ENCODE measurements around the gene ISCU. TPM values are rescaled to one million over a fixed set of nuclear protein-coding genes. Genes with fewer than 3 reads are reported as not detected.

ISCU gene
- total and polyA plus RNA-seq, 9 of the 15 experiments (the other 6 are each of a cell fraction or from before 2014, with no cell fraction given), result 15.9 to 92.5 (median 77.3) TPM

DNA sequence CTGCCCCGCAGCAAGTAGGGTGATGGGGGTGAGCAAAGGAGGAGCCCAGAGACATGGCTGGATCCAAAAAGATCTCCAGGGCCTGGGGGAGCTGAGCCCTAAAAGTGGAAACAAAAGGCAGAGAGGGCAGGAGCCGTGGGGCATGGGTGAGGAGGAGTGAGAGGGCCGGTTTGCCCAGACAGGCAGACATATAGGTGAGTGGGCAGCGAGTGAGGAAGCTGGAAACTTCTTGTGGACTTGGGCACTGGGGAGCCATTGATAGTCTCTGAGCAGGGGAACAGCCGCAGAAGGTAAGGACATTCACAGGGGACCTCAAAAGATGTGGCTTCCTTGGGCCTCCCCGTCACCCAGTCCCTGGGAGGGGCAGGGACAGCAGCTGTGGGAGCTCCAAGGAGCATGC, 52.2 kb downstream of the ISCU start:
- Histone ChIP-seq H3K27ac (ENCODE audit: extremely low read depth, low read depth, low read length) (no peak overlapping the region), H3K4me3 (no peak overlapping the region), H3K4me1 (replicated peaks in 1 of 2; ENCODE audit: control insufficient read depth in 2 of 2, insufficient read depth in 2 of 2, low read length in 2 of 2) (peaks cover 13 to 15% of the 10 kb centered on the region in 2 experiments), H2AFZ (ENCODE audit: low read depth, low read length) (no peak overlapping the region), H3K9ac (ENCODE audit: insufficient read depth in 1 of 2, low read depth in 2 of 2, low read length in 2 of 2) (peak overlapping the region in 1 of 2 experiments; percentile 18; a peak in 1 of 4 replicates), H3K27me3 (ENCODE audit: control insufficient read depth in 2 of 2, insufficient read depth in 2 of 2, low read length in 2 of 2) (no peaks in the 10 kb centered on the region), H3K36me3 (ENCODE audit: control insufficient read depth, insufficient read depth, low read length) (no peaks in the 10 kb centered on the region), H3K79me2 (ENCODE audit: control insufficient read depth, insufficient read depth, low read length) (no peaks in the 10 kb centered on the region), H3K9me3 (replicated peaks; ENCODE audit: control insufficient read depth, insufficient read depth, low read depth, low read length) (no peaks in the 10 kb centered on the region), H4K20me1 (replicated peaks; ENCODE audit: control insufficient read depth, insufficient read depth, low read length) (no peaks in the 10 kb centered on the region), H3K4me2 (ENCODE audit: insufficient read depth, low read length) (no peak overlapping the region), H3K9me1 (ENCODE audit: control insufficient read depth, insufficient read depth, low read length) (no peaks in the 10 kb centered on the region)
- in situ Hi-C loops (cut with MboI) (loop anchor here (5.0 kb wide), 1 partner anchor 47 kb away; no protein-coding TSS in a partner anchor), intact Hi-C loops (cut with micrococcal nuclease) (no loop called here)
- no peak for FAIRE-seq
- POLR2A ChIA-PET, result interaction anchor here (0.6 to 1.9 kb wide), 3 partner anchors 13 to 54 kb away, joined by 4 to 8 read pairs (median 5); partner anchors contain the start of gene SART3
- no TSS peak for BruUV-seq (replicated peaks)
- DNase-seq (ENCODE audit: extremely low read depth in 1 of 4, low spot score in 3 of 4), result no peak
- 40% methylated on average over 6 of the region's 6 CpGs for WGBS (ENCODE audit: insufficient coverage, low coverage, missing lambda C conversion rate)
- TF ChIP-seq, protein P1, sequence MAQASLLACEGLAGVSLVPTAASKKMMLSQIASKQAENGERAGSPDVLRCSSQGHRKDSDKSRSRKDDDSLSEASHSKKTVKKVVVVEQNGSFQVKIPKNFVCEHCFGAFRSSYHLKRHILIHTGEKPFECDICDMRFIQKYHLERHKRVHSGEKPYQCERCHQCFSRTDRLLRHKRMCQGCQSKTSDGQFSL (CRISPR knock-in tag; IDR thresholded peaks at IDR 0.05), result no peak
- TF ChIP-seq, protein P1 (tag; IDR thresholded peaks at IDR 0.05), result no peak
- peak; percentile 42 for TF ChIP-seq ZFP36 (IDR thresholded peaks at IDR 0.05; ENCODE audit: low read depth, low read length, partially characterized antibody)
- no peak for TF ChIP-seq CREBBP (IDR thresholded peaks at IDR 0.05; ENCODE audit: low read depth, low read length)
- TF ChIP-seq HDGF (IDR thresholded peaks at IDR 0.05), result no peak
- TF ChIP-seq, protein P2, sequence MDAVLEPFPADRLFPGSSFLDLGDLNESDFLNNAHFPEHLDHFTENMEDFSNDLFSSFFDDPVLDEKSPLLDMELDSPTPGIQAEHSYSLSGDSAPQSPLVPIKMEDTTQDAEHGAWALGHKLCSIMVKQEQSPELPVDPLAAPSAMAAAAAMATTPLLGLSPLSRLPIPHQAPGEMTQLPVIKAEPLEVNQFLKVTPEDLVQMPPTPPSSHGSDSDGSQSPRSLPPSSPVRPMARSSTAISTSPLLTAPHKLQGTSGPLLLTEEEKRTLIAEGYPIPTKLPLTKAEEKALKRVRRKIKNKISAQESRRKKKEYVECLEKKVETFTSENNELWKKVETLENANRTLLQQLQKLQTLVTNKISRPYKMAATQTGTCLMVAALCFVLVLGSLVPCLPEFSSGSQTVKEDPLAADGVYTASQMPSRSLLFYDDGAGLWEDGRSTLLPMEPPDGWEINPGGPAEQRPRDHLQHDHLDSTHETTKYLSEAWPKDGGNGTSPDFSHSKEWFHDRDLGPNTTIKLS (IDR thresholded peaks at IDR 0.05; ENCODE audit: borderline replicate concordance, low read depth), result no peak
- peak; percentile 36 for TF ChIP-seq RBM25 (IDR thresholded peaks at IDR 0.05; ENCODE audit: low read depth, low read length, severe bottlenecking)
- TF ChIP-seq, protein P3, sequence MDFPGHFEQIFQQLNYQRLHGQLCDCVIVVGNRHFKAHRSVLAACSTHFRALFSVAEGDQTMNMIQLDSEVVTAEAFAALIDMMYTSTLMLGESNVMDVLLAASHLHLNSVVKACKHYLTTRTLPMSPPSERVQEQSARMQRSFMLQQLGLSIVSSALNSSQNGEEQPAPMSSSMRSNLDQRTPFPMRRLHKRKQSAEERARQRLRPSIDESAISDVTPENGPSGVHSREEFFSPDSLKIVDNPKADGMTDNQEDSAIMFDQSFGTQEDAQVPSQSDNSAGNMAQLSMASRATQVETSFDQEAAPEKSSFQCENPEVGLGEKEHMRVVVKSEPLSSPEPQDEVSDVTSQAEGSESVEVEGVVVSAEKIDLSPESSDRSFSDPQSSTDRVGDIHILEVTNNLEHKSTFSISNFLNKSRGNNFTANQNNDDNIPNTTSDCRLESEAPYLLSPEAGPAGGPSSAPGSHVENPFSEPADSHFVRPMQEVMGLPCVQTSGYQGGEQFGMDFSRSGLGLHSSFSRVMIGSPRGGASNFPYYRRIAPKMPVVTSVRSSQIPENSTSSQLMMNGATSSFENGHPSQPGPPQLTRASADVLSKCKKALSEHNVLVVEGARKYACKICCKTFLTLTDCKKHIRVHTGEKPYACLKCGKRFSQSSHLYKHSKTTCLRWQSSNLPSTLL (IDR thresholded peaks at IDR 0.05), result no peak
- TF ChIP-seq RBM17 (IDR thresholded peaks at IDR 0.05; ENCODE audit: borderline replicate concordance, low read depth, low read length), result no peak
- no peak for TF ChIP-seq HNRNPH1 (optimal IDR thresholded peaks at IDR 0.05; ENCODE audit: low read depth, low read length)
- no peak for TF ChIP-seq ARID2 (IDR thresholded peaks at IDR 0.05)
- TF ChIP-seq, protein P4, sequence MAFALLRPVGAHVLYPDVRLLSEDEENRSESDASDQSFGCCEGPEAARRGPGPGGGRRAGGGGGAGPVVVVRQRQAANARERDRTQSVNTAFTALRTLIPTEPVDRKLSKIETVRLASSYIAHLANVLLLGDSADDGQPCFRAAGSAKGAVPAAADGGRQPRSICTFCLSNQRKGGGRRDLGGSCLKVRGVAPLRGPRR (CRISPR knock-in tag; IDR thresholded peaks at IDR 0.05), result no peak
- TF ChIP-seq KDM1A (IDR thresholded peaks at IDR 0.05), result 0 out of 4 replicates have a peak, but pooled peaks of 1 of the 2 experiments have one; percentile 2
- CTCF ChIA-PET (ENCODE audit: low intra/inter-chr PET ratio), result no interaction called here
- ATAC-seq, result no peak
